Activated gamma-delta T cell treated with Interleukin-2 at 50 U/mL for 16 hours (primary cell): ENCODE measurements around the gene CD58.
"Not testable (repeated sequence)": the region's sequence is repeated elsewhere in the genome, so short reads cannot be mapped to it uniquely, and the experiment has no call there.

Experiments used
- DNase-seq: peaks from one replicate; pipeline ENCODE4 v3.0.0-alpha.2; 2020

The CD58 gene

GRCh38 chr1:116591951-116592605 is 21.3 kb upstream of the CD58 start:
- DNase-seq: not testable (repeated sequence)

GRCh38 chr1:116591006-116591950 is 20.5 kb upstream of the CD58 start:
- not testable (repeated sequence) for DNase-seq

GRCh38 chr1:116590359-116591005 is 19.7 kb upstream of the CD58 start:
- not testable (repeated sequence) for DNase-seq

- not testable (repeated sequence) for DNase-seq
Measured at GRCh38 chr1:116589101-116589735, 18.4 kb upstream of the CD58 start.

DNA sequence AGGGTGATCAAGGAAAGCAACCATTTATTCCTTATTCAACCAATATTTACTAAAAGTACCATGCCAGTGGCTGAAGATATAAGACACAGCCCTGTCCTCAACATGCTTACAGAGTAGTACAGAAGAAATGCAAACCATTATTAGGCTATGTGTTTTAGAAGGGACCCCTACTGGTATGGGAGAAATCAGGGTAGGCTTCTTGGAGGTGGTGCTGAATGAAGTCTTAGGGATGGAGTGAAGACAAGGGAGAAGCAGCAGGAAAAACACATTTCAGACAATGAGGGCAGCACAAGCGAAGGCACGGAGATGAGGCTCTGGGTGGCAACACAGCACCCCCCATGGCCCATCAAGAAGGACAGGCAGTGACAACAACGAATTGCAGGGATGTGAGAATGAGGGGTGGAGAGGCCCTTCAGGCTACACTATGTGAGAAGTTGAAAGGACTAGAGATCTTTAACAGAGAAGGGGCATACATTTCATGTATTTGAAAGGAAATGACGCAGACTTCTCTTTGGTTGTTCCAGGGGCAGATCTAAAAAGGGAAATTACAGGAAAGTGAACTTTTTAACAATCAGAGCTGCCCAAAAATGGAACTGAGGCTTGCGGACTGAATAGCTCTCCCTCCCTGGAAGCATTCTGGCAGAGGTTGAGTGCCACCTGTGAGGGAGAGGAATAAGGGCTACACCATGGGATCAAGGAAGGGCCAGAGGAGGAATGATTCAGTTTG is 16.8 kb upstream of the CD58 start:
- DNase-seq: no peak

- DNase-seq: no peak
Measured at GRCh38 chr1:116586741-116587143, 15.9 kb upstream of the CD58 start.

- no peak for DNase-seq
Measured at GRCh38 chr1:116585886-116586285, 15.1 kb upstream of the CD58 start.

DNA sequence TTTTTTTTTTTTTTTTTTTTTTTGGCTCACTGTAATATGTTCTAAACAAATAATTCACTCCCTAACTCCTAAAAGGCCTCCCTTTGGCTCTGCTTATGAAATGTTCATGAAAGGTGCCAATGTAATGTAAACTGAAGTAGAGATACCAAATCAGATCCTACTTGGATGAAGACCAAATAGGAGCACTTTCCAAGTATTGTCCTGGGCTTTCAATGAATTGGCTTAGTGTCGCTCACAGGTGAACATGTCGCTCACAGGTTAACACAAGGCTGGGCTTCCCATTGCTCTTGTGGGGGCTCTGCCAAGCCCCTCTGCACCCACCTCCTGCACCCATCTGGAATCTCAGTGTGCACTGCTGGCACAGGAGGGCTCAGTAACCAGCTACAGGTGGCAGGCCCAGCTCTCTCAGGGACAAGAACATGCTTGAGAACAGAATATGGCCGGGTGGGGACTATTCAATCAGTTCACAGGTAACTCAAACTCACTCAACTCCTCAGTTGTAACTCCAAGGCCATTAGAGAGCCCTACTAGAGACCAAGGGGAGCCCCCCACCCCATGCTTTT is 10.6 kb upstream of the CD58 start:
- DNase-seq: no peak

DNA sequence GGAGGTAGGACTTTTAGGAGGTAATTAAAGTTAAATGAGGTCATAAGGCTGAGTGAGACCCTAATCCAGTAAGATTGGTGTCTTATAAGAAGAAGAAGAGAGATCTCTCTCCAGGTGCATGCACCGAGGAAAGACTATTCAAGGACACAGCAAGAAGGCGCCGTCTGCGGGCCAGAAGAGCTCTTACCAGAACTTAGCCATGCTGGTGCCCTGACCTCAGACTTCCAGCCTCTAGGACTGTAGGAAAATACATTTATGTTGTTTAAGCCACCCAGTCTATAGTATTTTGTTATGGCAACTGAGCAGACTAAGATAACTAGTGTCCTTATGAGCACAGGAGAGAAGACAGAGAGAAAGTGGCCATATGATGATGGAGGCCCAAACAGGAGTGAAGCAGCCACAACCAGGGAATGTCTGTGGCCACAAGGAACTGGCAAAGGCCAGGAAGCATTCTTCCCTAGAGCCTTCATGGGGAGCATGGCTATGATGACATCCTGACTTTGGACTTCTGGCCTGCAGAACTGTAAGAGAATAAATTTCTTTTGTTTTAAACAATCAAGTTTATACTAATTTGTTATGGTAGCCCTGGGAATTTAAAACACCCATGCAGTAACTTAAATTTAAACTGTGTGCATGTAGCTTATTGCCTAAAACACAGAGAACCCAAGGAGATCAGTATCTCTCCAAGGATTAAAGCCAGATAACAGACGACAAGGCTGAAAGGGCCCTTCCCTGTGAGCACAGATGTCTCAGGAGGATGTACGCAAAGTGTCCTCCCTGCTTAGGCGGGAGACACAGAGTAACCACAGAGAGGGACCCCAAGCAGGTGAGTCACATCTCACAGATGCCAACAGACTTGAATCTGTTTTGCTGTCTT is 9.9 kb upstream of the CD58 start:
- no peak for DNase-seq

DNA sequence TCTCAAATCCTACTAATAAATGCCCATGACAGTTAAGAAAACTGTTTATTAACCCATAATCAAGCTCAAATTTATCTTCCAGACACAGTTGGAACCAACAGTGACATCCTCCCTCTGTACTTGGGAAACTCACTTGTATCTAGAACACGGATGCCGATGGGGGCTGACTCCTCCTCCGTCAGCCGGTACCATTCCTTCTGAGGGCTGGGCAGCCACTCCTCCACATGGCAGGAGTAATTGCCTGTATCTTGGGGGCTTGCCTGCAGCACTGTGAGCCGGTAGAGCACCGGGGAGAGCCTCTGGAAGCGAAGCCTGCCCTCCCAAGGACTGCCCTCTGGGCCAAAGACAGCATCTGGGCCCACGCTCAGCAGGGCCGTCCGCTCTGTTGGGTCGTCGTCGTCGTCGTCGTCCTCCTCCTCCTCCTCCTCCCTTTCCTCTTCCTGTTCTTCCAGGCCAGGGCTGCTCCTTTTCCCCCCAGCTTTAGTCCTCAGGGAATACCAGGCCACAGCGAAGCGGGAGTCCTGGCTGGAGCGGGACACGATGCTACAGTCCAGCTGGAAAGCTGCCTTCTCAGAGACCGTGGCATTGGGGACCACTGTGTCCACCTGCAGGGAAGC is 8.5 kb upstream of the CD58 start:
- no peak for DNase-seq

GRCh38 chr1:116578581-116578980 is 7.8 kb upstream of the CD58 start:
- no peak for DNase-seq

DNA sequence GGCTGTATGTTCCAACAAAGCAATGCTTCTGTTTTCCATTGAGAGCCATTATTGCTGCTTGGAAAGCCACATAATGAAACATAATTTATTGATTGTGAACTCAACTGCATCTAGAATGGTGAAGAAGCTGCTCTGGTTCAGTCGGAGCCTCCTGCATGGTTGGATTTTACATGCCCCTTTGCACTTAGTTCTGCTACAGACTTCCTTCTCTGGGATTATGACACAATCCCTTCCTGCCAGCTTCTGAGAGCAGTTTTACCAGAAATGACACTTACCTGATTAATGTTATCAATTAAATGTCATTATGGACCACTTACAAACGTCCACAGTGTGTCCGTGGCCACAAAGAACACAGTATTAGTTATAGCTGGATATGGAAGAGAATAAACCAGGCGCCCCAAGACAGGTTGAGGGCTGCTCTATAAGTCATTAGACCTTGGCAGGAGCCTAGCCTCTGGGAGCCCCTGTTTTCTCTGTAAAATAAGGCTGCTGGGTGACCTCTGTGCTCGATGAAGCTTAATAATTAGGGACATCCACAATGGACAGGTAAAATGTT is 7.0 kb upstream of the CD58 start:
- DNase-seq: no peak

GRCh38 chr1:116574581-116575291 is 3.9 kb upstream of the CD58 start:
- DNase-seq: peak; percentile 51

- DNase-seq: no peak
Measured at GRCh38 chr1:116573431-116574095, 2.7 kb upstream of the CD58 start.

DNA sequence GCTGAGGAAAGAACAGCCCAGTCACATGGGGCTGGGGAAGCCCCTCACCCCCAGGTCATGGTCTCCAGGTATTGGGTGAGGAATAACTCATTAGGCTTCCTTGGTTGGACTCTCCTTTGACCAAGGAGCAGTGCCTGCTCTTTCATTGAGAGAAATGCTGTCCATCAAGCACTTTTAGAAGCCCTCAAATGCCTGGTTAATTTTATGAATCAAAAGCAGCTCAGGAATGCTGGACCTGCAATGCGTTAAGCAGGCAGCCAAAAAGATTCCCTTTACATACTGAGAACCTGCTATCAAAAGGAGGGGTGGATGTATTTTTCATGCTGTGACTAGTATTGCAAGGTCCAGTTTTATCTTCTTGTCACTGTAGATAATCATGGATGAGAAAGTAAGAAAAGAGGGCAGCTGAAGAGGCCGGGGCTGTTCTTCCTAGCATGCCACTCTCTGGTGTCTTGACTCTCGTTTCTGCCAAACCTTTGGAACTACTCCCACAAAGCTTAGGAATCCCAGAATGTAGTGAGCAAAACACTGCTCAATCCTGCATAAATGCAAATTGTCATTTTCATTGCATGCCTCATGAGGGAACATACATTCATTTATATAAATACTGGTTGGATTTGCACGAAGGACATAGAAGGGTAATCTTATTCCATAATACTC is 2.1 kb upstream of the CD58 start:
- DNase-seq: no peak

GRCh38 chr1:116572099-116572498 is 1.3 kb upstream of the CD58 start:
- no peak for DNase-seq

- DNase-seq: no peak
Measured at GRCh38 chr1:116571215-116571919, 541 bp upstream of the CD58 start.
